Measurements from ENCODE around the gene ABAT. TPM values are rescaled to one million over a fixed set of nuclear protein-coding genes. Genes with fewer than 3 reads are reported as not detected.

Gene ABAT
- total RNA-seq, result 10.4 and 10.7 TPM in 2 replicates

DNA sequence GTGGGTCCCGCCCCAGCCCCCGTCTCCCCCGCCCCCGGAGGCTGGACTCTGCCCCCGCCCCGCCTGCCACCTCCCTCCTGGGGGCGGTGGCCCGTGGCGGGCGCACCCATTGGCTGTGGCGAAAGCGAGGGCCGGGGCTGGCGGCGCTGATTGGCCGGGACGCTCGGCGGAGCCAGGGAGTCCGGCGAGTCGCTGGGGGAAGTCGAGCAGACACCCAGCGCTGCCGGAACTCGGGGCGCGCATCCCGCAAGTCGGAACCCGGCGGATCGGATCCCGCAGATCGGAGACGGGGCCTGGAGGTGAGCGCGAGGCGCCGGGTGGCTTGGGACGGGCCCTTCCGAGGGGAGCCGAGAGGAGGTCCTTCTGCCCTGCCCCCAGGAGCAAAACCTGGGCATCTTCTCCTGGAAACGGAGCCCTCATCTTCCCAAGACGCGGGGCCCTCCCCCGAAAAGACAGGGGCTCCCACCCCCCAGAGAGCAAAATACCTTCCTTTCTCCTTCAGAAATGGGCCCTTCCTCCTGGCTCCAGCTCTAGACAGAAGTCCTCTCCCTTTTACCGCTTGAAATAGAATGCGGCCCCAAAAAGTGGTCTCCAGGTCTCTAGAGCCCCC is at the start of gene ABAT:
ABAT (plus strand) TSS at position 205 of the 610 bp plus-strand sequence. CDS start 61,123 bp downstream, outside the sequence.
- intact Hi-C loops (cut with micrococcal nuclease), result loop anchor here (1.0 to 10.0 kb wide), 7 partner anchors 53 to 460 kb away; partner anchors contain the start of genes CARHSP1, HAPSTR1, METTL22 and PMM2

DNA sequence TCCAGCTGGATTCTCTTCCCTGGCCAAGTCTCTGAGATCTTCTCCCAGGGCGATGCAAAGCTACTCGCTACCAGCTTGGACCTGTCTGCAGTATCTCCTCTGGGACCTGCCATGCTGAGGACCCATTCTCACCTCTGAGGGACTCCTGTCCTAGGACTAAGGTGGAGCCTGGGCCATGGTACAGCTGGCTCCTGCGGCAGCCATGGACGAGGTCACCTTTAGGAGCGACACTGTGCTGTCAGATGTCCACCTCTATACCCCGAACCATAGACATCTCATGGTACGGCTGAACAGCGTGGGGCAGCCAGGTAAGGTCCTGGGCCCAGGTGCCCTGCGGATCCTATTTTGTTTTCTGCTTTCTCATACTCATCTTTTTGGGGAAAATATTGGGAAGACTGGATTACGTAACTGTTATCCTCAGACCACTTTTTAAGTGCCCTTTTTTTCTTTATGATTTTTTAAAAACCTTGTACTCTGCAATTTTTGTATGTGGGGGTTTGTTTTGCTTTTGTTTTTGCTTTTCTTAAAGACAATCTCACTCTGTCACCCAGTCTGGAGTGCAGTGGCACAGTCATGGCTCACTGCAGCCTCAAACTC is 48.8 kb upstream of the ABAT start:
- intact Hi-C loops (cut with micrococcal nuclease), result no loop called here

DNA sequence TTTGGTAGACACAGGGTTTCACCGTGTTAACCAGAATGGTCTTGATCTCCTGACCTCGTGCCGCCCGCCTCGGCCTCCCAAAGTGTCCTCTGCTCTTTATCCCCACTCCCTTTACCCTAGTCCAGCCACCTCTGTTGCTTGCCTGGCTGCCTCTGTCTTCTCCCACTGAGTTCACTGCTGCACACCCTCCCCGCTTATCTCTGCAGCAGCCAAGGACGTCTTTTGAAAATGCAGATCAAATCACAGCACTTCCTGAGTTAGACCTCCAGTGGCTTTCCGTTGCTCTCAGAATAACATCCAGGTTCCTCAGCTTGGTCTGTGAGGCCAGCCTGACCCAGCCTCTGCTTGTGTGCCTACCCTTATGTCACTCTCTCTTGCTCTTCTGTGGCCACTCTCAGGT is 47.5 kb upstream of the ABAT start:
- intact Hi-C loops (cut with micrococcal nuclease), result no loop called here

DNA sequence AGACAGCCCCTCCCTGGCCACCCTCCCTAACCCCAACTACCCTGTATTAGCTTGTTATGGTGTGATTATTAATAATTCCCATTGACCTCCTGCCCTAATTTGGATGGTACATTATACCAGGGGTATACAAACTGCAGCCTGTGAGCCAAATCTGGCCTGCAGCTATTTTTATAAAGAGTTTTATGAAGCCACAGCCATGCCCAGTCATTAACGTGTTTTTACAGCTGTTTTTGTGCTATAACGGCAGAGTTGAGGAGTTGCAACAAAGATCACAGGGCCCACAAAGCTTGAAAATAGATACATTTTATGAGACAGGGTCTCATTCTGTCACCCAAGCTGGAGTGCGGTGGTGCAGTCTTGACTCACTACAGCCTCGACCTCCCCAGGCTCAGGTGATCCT is 47.0 kb upstream of the ABAT start:
- intact Hi-C loops (cut with micrococcal nuclease), result no loop called here

DNA sequence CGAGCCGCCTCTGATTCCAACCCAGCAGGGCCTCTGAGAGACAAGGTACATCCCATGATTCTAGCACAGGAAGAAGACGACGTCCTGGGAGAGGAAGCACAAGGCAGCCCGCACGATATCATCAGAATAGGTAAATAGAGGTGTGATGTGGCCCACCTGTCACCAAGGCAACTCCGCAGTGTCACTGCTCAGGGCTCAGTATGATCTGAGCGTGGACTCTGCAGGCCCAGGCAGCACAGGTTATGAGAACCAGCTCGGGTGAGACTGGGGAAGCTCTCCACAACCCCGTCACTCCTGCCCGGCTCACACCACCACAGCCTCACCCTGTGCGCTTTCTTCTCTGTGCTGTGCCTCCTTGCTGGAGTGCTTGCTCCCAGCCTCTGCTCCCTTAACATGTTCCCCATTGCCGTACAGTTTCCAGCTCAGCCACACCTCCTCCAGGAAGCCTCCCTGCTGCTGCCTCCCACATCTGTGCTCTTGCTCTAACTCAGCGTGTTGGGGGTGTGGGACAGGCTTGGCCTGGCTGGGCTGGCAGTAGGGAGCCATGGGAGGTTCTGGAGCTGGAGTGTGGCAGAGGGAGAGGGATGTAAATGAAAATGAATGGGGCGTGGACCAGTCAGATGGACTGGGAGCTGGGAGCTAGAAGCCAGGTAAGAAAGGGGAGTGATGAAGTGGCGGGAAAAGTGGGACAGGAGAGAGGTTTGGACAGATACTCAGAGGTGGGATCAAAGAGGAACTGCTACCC is 45.3 kb upstream of the ABAT start:
- intact Hi-C loops (cut with micrococcal nuclease), result no loop called here

DNA sequence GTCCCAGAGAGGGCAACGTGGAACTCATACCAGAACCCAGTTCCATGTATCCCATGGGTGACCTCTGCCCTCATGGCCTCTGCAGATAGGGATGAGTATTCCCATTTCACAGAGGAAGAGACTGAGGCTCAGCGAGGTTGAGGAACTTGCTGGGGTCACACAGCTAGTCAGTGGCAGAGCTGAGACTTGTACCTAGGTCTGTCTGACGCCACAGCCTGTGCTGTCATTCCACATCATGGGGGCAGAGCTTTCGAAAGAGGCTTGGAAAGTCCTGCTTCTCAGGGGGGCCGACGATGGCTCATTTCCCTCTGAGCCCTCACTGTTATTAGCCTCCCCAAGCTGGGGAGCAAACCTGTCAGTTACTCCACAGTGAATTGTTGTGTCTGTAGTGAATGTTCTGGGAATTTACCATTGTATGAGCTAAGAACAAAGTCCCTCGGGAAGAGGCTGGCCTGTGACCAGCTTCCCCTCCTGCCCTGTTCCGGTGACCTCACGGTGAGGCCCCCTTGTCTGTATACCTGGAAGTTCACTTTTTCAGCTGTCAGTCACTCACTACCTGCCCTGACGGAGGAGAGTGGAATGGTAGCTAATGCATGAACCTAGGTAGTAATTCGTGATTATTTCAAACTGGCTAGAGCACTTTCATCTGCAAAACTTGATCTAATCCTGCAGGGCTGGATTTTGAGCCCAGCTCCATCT is 44.0 kb upstream of the ABAT start:
- intact Hi-C loops (cut with micrococcal nuclease), result no loop called here

DNA sequence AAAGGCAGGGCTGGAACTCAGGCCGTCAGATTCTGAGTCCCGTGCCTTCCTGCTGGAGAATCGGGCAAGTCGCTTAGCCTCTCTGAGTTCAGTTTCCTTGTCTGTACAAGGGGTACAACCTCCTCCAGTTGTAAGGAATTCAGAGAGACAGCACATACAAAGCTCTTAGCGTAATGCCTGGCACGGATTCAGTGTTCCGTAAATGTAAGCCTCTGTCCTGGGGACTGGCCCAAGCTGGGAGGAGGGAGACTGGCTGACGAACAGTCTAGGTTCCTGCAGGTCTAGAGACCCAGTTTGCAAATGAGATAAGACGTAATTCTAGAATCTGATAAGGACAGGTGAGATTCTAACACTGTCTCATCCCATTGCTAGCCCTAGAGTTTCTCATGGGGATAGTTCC is 43.0 kb upstream of the ABAT start:
- intact Hi-C loops (cut with micrococcal nuclease), result no loop called here

DNA sequence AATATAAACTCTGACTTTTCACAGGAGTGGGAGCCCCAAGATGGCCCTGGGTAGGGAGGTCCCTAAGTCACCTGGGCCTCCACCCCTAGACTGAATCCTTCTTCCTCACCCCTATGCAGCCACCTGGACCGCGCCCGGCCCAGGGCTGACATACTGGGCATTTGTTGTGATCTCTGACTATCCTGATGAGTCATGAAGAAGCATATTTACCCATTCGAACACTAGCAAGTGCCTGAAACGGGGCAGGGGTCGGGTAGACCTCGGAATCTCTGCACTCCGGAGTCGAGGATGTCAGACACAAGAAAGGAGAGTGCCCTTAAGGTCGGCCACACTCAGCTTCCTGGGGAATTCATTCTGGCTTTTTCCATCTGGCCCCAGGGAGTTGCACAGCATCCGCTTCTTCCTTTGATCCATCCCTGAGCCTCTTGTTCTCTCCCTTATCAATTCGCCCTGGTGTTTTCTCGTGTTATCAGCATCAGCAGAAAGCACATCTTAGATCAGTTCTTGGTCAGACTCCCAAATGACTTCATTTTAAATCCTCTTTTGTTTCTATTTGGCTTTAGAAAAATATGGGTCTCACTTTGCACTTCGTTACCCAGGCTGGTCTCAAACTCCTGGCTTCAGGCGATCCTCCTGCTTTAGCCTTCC is 42.5 kb upstream of the ABAT start:
- intact Hi-C loops (cut with micrococcal nuclease), result no loop called here

DNA sequence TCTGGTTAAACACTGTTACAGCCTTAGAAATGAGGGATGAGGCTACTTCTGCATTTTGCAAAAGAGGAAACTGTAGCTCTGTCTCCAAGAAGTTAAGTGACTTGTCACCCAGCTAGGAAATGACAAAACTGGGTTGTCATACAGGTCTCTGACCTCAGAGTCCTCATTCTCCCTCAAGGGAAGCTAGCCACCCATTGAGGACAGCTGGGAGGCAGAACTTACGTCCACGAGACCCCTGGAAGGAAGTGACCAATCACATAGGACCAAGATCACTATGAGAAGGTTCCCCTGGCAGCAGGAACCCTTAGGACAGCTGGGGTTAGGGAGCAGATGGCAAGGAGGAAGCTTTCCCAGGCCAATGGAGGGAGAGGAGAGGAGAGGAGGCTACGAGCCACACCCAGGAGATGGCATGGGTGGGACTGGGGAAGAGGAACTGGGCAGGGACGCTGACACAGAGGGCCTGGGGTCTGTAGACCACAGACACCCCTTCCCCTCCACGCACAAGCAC is 41.7 kb upstream of the ABAT start:
- intact Hi-C loops (cut with micrococcal nuclease), result no loop called here

DNA sequence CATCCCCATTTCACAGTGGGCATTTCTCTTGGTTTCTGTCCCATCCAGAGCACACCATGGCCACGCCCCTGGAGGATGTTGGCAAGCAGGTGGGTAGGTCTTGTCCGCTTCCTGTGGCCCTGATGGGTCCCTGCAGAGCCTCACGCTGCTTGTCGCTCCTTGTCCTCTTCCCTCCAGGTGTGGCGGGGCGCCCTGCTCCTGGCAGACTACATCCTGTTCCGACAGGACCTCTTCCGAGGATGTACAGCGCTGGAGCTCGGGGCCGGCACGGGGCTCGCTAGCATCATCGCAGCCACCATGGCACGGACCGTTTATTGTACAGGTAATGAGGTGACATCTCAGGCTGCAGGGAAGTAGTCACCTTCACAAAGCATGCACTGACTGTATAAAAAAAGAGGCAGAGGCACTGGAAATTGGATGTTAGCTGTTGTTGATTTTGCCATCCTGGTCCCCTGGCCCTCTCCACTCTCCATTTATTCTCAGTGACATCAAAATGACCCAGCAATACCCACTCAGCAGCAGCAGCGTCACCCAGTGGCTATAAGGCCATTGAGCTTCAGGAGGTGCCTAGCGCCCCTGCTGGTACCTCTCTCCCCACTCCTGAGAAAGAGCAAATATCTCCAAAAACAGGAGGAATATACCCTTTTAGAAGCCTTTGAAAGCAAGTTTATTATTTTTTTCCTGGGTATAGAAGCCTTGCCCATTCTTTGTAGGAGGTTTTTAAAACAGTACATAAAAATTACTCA is 39.3 kb upstream of the ABAT start:
- intact Hi-C loops (cut with micrococcal nuclease), result no loop called here

DNA sequence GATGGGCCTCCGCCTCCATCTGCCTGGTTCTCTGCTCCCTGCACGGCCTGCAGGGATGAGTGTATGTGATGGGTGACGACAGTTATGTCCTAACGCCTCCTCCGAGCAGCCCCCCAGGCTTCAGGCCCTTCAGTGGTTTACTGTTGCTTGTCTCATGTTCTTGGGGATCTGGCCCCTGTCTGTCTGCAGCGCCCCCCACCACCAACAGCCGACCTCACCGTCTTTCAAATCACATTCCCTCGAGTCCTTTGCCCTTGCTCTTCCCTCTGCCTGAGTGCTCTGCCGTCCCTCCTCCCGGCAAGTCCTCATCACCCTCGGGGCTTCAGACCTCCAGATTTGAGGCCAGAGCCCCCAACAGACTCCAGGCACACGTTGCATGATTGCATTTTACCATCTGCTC is 34.7 kb upstream of the ABAT start:
- intact Hi-C loops (cut with micrococcal nuclease), result no loop called here

DNA sequence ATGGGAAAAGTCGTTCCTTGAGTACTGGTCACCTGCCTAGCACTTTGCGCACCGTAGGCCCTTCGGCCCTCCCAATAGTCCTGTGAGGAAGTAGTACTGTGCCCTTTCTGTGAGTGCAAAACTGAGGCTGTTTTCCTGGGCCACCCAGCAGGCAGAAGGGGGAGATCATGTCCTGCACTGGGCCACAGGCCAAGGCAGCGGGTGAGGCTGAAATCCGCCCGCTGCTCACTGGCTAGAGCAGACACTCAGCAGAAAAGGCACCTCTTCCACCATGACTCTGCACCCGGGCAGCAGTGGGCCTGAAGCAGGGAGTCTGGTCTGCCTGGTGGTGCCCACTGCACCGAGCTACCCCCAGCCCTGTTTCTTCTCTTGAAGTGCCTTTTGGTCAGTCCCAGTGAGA is 32.7 kb upstream of the ABAT start:
- intact Hi-C loops (cut with micrococcal nuclease), result no loop called here

DNA sequence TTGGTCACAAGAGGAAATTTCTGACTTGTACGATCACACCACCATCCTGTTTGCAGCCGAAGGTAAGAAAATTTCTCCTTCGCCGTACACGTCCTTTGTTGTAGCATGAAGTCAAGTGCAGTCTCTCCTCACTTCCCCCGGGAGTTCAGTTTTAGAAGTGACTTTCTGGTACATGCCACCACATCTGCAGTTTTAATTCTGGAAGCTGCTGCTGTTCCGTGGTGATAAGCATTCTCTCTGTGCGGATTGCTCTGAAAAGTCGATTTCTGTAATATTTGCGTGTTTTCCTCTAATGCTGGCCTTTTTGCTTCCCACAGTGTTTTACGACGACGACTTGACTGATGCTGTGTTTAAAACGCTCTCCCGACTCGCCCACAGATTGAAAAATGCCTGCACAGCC is 32.3 kb upstream of the ABAT start:
- intact Hi-C loops (cut with micrococcal nuclease), result no loop called here

DNA sequence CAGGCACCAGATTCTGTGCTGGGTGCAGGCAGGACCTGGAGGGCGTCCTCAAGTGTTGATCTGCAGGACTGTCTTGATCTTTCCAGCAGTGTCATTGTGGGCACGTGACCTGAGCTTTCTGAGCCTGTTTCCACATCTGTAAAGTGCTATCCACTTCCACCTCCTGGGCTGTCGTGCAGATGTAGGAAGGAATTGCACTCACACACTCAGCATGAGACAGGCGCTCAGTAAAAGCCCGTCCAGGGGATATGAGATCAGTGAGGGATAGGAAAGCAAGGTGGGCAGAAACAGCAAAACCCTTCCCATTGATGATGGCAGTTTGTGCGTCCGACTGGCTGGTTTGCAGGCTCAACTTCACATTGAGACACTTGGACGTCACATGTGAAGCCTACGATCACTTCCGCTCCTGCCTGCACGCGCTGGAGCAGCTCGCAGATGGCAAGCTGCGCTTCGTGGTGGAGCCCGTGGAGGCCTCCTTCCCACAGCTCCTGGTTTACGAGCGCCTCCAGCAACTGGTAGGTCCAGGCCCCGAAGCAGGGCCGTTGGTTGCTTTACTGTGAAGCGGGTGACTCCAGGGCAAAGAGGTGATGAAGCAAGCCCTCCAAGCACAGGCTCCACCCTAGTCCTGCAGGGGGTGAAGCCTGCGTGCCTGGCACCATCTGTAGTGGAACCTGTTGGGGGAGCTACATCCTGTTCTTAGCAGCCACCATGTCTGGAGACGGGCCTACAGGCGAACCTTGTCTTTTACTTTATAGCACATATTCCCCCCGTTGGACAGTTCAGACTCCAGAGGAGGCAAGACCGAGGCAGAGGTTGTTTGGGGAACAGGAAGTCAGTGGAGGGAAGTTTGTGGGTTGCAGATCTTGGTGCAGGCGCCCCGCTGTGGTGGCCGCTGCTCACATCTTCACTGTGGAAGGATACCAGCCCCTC is 29.9 kb upstream of the ABAT start:
- intact Hi-C loops (cut with micrococcal nuclease), result loop anchor here (2.0 kb wide), 1 partner anchor 78 kb away; no protein-coding TSS in a partner anchor

DNA sequence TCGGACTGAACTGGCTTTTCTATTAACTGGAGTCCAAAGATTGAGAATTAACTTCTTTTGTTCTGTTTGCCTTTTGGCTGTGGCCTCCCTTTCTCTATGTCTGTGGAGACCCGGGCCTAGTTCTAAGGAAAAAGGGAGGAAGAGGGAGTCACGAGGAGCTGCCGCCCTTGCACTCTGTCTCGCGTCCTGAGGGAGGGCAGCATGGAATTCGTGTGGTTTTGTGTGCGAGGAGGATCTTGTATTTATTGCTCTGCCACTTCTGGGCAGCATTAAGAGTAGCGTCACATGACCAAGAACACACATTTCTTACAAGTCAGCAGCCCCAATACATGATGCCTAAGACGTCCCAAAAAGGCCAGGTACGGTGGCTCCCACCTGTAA is 29.3 kb upstream of the ABAT start:
- intact Hi-C loops (cut with micrococcal nuclease), result loop anchor here (2.0 kb wide), 1 partner anchor 78 kb away; no protein-coding TSS in a partner anchor

DNA sequence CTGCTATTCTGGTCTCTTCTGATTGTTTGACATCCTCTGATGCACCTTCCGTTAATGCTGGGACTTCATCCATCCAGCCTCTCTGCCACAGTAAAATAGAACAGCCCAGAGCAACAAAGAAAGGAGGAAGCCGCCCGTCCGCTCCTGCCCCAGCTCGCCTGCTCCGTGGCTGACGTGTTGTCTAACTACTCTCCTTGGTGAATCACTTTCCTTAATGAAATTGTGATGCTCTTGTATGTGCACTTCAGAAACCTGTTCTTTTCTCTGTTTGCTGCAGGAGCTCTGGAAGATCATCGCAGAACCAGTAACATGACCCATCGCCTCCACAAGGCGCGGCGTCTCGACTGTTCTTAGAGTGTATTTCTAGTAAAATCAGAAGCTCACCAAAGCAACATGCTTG is 28.6 kb upstream of the ABAT start:
- intact Hi-C loops (cut with micrococcal nuclease), result loop anchor here (2.0 kb wide), 1 partner anchor 79 kb away; no protein-coding TSS in a partner anchor

DNA sequence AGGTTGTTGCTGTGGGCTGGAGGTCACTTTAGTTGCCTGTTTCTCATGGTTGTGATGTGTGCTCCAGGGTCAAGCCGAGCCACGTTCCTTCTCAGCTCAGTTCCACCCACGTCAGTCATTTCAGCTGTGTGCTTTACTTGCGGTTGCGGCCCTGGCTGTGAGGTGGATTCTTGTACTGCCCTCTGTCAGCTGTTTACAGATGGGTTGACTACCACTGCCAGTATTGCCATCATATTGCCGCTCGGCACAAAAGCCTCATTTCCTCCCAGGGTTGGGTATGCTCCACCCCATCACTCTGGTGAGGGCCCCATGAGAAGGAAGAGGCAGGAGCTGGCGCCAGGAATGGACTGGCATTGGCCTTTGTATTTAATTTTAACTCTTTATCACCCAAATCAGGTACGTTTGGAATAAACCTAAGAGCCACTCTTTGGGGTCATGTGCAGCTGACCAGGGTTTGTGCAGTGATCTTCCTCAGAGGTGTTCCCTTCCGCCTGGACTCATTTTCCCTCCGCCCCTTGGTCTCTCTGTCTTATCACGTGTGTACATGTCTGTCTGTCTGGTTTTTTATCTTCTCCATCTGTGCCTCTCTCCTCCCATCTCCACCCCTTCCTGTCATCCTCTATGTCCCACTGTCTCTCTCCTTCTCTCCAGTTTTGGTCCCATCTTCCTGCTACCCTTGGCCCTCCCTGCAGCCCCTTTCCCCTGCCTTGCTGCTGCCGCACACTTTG is 27.9 kb upstream of the ABAT start:
- intact Hi-C loops (cut with micrococcal nuclease), result no loop called here

DNA sequence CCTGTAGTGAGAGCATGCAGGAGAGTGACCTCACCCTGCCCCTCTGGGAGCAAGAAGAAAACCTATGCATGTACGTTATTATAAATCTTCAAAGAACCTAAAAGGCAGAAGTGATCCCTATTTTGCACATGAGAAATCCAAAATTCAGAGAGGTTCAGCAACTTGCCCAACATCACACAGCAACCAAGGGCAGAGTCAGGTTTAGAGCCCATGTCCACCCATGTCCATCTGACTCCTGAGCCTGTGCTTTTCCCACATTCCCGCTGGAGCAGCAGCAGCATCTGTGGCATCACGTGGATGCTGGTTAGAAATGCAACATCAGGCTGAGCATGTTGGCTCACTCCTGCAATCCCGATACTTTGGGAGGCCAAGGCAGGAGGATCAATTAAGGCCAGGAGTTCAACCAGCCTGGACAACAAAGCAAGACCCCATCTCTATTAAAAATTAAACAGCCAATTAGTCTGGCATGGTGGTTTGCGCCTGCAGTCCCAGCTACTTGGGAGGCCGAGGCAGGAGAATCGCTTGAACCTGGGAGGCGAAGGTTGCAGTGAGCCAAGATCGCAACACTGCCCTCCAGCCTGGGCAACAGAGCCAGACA is 26.6 kb upstream of the ABAT start:
- intact Hi-C loops (cut with micrococcal nuclease), result no loop called here
